ENCODE data around the gene CEP57L1. TPM values are rescaled to one million over a fixed set of nuclear protein-coding genes. Genes with fewer than 3 reads are reported as not detected.

CEP57L1 gene
- total RNA-seq, 1 experiment from 2014 or later = 8.4 TPM

GRCh38 chr6:109095835-109096084 lies 453 bp downstream of the CEP57L1 start:
- peaks cover 25% of the 10 kb centered on the region in 2 experiments for H3K4me1 Mint-ChIP-seq
- no peak overlapping the region for H3K27ac ChIP-seq (ENCODE audit: insufficient read length, low read depth, low read length)
- no CpG with 5 or more reads among the region's 8 CpGs for WGBS (ENCODE audit: extremely low coverage, insufficient read length, low lambda C conversion rate)

More at GRCh38 chr6:109095835-109096084, 453 bp downstream of the CEP57L1 start:
- Histone ChIP-seq H2BK20ac (ENCODE audit: low read depth, low read length, poor library complexity, severe bottlenecking) (no peak overlapping the region), H3K9me3 (ENCODE audit: control insufficient read depth, low read depth, low read length) (no peaks in the 10 kb centered on the region), H4K20me1 (ENCODE audit: control insufficient read depth, insufficient read depth, insufficient read length) (no peaks in the 10 kb centered on the region), H2BK15ac (ENCODE audit: low read depth, low read length) (no peak overlapping the region), H3K4me1 (ENCODE audit: insufficient read depth, low read length) (no peaks in the 10 kb centered on the region), H2AFZ (ENCODE audit: low read length) (no peak overlapping the region), H4K8ac (replicated peaks; ENCODE audit: insufficient read length, low read depth, low read length) (no peak overlapping the region), H3K18ac (ENCODE audit: insufficient read length, low read depth, low read length) (no peak overlapping the region), H3K9ac (ENCODE audit: extremely low read depth, insufficient read length, low read length) (peak overlapping the region; percentile 66), H3K56ac (ENCODE audit: insufficient read length, low read depth, low read length) (no peak overlapping the region), H2BK120ac (ENCODE audit: low read depth, low read length, poor library complexity, severe bottlenecking) (no peak overlapping the region), H3K23me2 (ENCODE audit: insufficient read length, low read depth, low read length, poor library complexity, severe bottlenecking) (peaks cover 10% of the 10 kb centered on the region), H3K4me2 (ENCODE audit: insufficient read depth, insufficient read length, low read length) (peak overlapping the region; percentile 85), H4K5ac (ENCODE audit: insufficient read length, low read depth, low read length) (no peak overlapping the region), H3K79me1 (ENCODE audit: insufficient read depth, low read depth, low read length, poor library complexity, severe bottlenecking) (no peaks in the 10 kb centered on the region), H3K4ac (ENCODE audit: low read depth, low read length) (no peak overlapping the region), H2AK5ac (ENCODE audit: insufficient read length, low read length) (no peak overlapping the region), H3K23ac (ENCODE audit: insufficient read length, low read depth, low read length) (no peak overlapping the region), H3K79me2 (ENCODE audit: insufficient read depth, low read length) (no peaks in the 10 kb centered on the region), H2BK12ac (ENCODE audit: insufficient read length, low read depth, low read length) (no peak overlapping the region), H2BK5ac (ENCODE audit: insufficient read length, low read length) (no peak overlapping the region), H3K14ac (ENCODE audit: insufficient read depth, low read length) (no peak overlapping the region), H3T11ph (ENCODE audit: low read length) (no peak overlapping the region), H3K27me3 (ENCODE audit: insufficient read depth, low read length) (no peaks in the 10 kb centered on the region), H4K91ac (ENCODE audit: insufficient read length, low read depth, low read length) (no peak overlapping the region)
- H3K36me3 Mint-ChIP-seq (ENCODE audit: insufficient read depth in 1 of 3, low read depth in 3 of 3) = peaks cover 0 to 4% (median 0%) of the 10 kb centered on the region in 3 experiments; a peak in 1 of 7 replicates
- H3K4me3 Mint-ChIP-seq = peak overlapping the region; percentile 82 to 95
- no peak for TF ChIP-seq CTCF (conservative IDR thresholded peaks at IDR 0.05)
- DNase-seq = no peak
- H3K9me3 Mint-ChIP-seq = no peaks in the 10 kb centered on the region; a peak in 1 of 5 replicates
- H3K27ac Mint-ChIP-seq = peak overlapping the region in 2 of 3 experiments; percentile 99 to 100; a peak in 3 of 7 replicates
- no peaks in the 10 kb centered on the region for H3K27me3 Mint-ChIP-seq (ENCODE audit: low read depth)
